ENCODE measurements around the gene SMOC1.

Gene SMOC1

GRCh38 chr14:70013271-70013873, 134.2 kb downstream of the SMOC1 start:
- Histone ChIP-seq H3K36me3 (ENCODE audit: control insufficient read depth in 5 of 5, insufficient read depth in 5 of 5, low read length in 5 of 5) (no peaks in the 10 kb centered on the region), H3K4me3 (ENCODE audit: low read depth in 1 of 5, low read length in 5 of 5) (no peak overlapping the region), H3K27me3 (ENCODE audit: control insufficient read depth in 5 of 5, insufficient read depth in 4 of 5, low read length in 5 of 5) (peaks cover 0 to 6% (median 0%) of the 10 kb centered on the region in 5 donors), H3K9me3 (ENCODE audit: control insufficient read depth in 5 of 5, low read length in 5 of 5) (no peaks in the 10 kb centered on the region), H3K27ac (ENCODE audit: low read depth, low read length) (no peak overlapping the region), H3K4me1 (ENCODE audit: control insufficient read depth in 5 of 5, insufficient read depth in 5 of 5, low read length in 5 of 5) (peaks cover 0 to 5% (median under 1%) of the 10 kb centered on the region in 5 donors), H3K9ac (ENCODE audit: low read length in 5 of 5) (no peak overlapping the region)

- H3K27ac ChIP-seq (ENCODE audit: low read depth, low read length) = no peak overlapping the region
- no peaks in the 10 kb centered on the region for H3K36me3 ChIP-seq (ENCODE audit: control insufficient read depth in 5 of 5, insufficient read depth in 5 of 5, low read length in 5 of 5)
- no peak overlapping the region for H3K4me3 ChIP-seq (ENCODE audit: low read depth in 1 of 5, low read length in 5 of 5)
- H3K9me3 ChIP-seq (ENCODE audit: control insufficient read depth in 5 of 5, low read length in 5 of 5) = no peaks in the 10 kb centered on the region
- peaks cover 0 to 6% (median 0%) of the 10 kb centered on the region in 5 donors for H3K27me3 ChIP-seq (ENCODE audit: control insufficient read depth in 5 of 5, insufficient read depth in 4 of 5, low read length in 5 of 5)
- no peak overlapping the region for H3K9ac ChIP-seq (ENCODE audit: low read length in 5 of 5)
- peaks cover 0 to 16% (median 12%) of the 10 kb centered on the region in 5 donors for H3K4me1 ChIP-seq (ENCODE audit: control insufficient read depth in 5 of 5, insufficient read depth in 5 of 5, low read length in 5 of 5)
These were observed 135.3 kb downstream of the SMOC1 start for GRCh38 chr14:70014406-70015095.

- H3K36me3 ChIP-seq (ENCODE audit: control insufficient read depth in 5 of 5, insufficient read depth in 5 of 5, low read length in 5 of 5) = no peaks in the 10 kb centered on the region
- H3K9ac ChIP-seq (ENCODE audit: low read length in 5 of 5) = no peak overlapping the region
- no peaks in the 10 kb centered on the region for H3K9me3 ChIP-seq (ENCODE audit: control insufficient read depth in 5 of 5, low read length in 5 of 5)
- no peak overlapping the region for H3K4me3 ChIP-seq (ENCODE audit: low read depth in 1 of 5, low read length in 5 of 5)
- H3K27me3 ChIP-seq (ENCODE audit: control insufficient read depth in 5 of 5, insufficient read depth in 4 of 5, low read length in 5 of 5) = peaks cover 0 to 6% (median 0%) of the 10 kb centered on the region in 5 donors
- no peak overlapping the region for H3K27ac ChIP-seq (ENCODE audit: low read depth, low read length)
- peaks cover 4 to 34% (median 28%) of the 10 kb centered on the region in 5 donors for H3K4me1 ChIP-seq (ENCODE audit: control insufficient read depth in 5 of 5, insufficient read depth in 5 of 5, low read length in 5 of 5)
These were observed 139.0 kb downstream of the SMOC1 start for GRCh38 chr14:70018230-70018629.

GRCh38 chr14:70018713-70019211, 139.5 kb downstream of the SMOC1 start:
- Histone ChIP-seq H3K36me3 (ENCODE audit: control insufficient read depth in 5 of 5, insufficient read depth in 5 of 5, low read length in 5 of 5) (no peaks in the 10 kb centered on the region), H3K27me3 (ENCODE audit: control insufficient read depth in 5 of 5, insufficient read depth in 4 of 5, low read length in 5 of 5) (peaks cover 0 to 5% (median 0%) of the 10 kb centered on the region in 5 donors), H3K4me3 (ENCODE audit: low read depth in 1 of 5, low read length in 5 of 5) (peak overlapping the region; percentile 56 to 71 (median 62)), H3K9ac (ENCODE audit: low read length in 5 of 5) (peak overlapping the region in 3 of 5 donors; percentile 7 to 58 (median 57)), H3K27ac (ENCODE audit: low read depth, low read length) (no peak overlapping the region), H3K4me1 (ENCODE audit: control insufficient read depth in 5 of 5, insufficient read depth in 5 of 5, low read length in 5 of 5) (peaks cover 4 to 34% (median 28%) of the 10 kb centered on the region in 5 donors), H3K9me3 (ENCODE audit: control insufficient read depth in 5 of 5, low read length in 5 of 5) (no peaks in the 10 kb centered on the region)

GRCh38 chr14:70019695-70020094, 140.5 kb downstream of the SMOC1 start:
- peaks cover 4 to 34% (median 28%) of the 10 kb centered on the region in 5 donors for H3K4me1 ChIP-seq (ENCODE audit: control insufficient read depth in 5 of 5, insufficient read depth in 5 of 5, low read length in 5 of 5)
- no peak overlapping the region for H3K27ac ChIP-seq (ENCODE audit: low read depth, low read length)
- no peak overlapping the region for H3K4me3 ChIP-seq (ENCODE audit: low read depth in 1 of 5, low read length in 5 of 5)

GRCh38 chr14:70020352-70021170, 141.3 kb downstream of the SMOC1 start:
- peaks cover 4 to 34% (median 28%) of the 10 kb centered on the region in 5 donors for H3K4me1 ChIP-seq (ENCODE audit: control insufficient read depth in 5 of 5, insufficient read depth in 5 of 5, low read length in 5 of 5)
- H3K27ac ChIP-seq (ENCODE audit: low read depth, low read length) = no peak overlapping the region
- H3K36me3 ChIP-seq (ENCODE audit: control insufficient read depth in 5 of 5, insufficient read depth in 5 of 5, low read length in 5 of 5) = no peaks in the 10 kb centered on the region
- H3K9ac ChIP-seq (ENCODE audit: low read length in 5 of 5) = no peak overlapping the region
- no peaks in the 10 kb centered on the region for H3K9me3 ChIP-seq (ENCODE audit: control insufficient read depth in 5 of 5, low read length in 5 of 5)
- H3K4me3 ChIP-seq (ENCODE audit: low read depth in 1 of 5, low read length in 5 of 5) = no peak overlapping the region
- no peaks in the 10 kb centered on the region for H3K27me3 ChIP-seq (ENCODE audit: control insufficient read depth in 5 of 5, insufficient read depth in 4 of 5, low read length in 5 of 5)

More at GRCh38 chr14:70019695-70020094, 140.5 kb downstream of the SMOC1 start:
- no peaks in the 10 kb centered on the region for H3K27me3 ChIP-seq (ENCODE audit: control insufficient read depth in 5 of 5, insufficient read depth in 4 of 5, low read length in 5 of 5)
- H3K36me3 ChIP-seq (ENCODE audit: control insufficient read depth in 5 of 5, insufficient read depth in 5 of 5, low read length in 5 of 5) = no peaks in the 10 kb centered on the region
- H3K9me3 ChIP-seq (ENCODE audit: control insufficient read depth in 5 of 5, low read length in 5 of 5) = no peaks in the 10 kb centered on the region
- H3K9ac ChIP-seq (ENCODE audit: low read length in 5 of 5) = no peak overlapping the region

GRCh38 chr14:70021548-70022220, 142.5 kb downstream of the SMOC1 start:
- H3K9me3 ChIP-seq (ENCODE audit: control insufficient read depth in 5 of 5, low read length in 5 of 5) = no peaks in the 10 kb centered on the region
- H3K4me3 ChIP-seq (ENCODE audit: low read depth in 1 of 5, low read length in 5 of 5) = no peak overlapping the region
- no peaks in the 10 kb centered on the region for H3K36me3 ChIP-seq (ENCODE audit: control insufficient read depth in 5 of 5, insufficient read depth in 5 of 5, low read length in 5 of 5)
- peaks cover 4 to 34% (median 28%) of the 10 kb centered on the region in 5 donors for H3K4me1 ChIP-seq (ENCODE audit: control insufficient read depth in 5 of 5, insufficient read depth in 5 of 5, low read length in 5 of 5)
- no peaks in the 10 kb centered on the region for H3K27me3 ChIP-seq (ENCODE audit: control insufficient read depth in 5 of 5, insufficient read depth in 4 of 5, low read length in 5 of 5)
- peak overlapping the region in 1 of 5 donors; percentile 5 for H3K9ac ChIP-seq (ENCODE audit: low read length in 5 of 5)
- no peak overlapping the region for H3K27ac ChIP-seq (ENCODE audit: low read depth, low read length)

- Histone ChIP-seq H3K27me3 (ENCODE audit: control insufficient read depth in 5 of 5, insufficient read depth in 4 of 5, low read length in 5 of 5) (no peaks in the 10 kb centered on the region), H3K9ac (ENCODE audit: low read length in 5 of 5) (no peak overlapping the region), H3K4me1 (ENCODE audit: control insufficient read depth in 5 of 5, insufficient read depth in 5 of 5, low read length in 5 of 5) (peaks cover 4 to 33% (median 28%) of the 10 kb centered on the region in 5 donors), H3K9me3 (ENCODE audit: control insufficient read depth in 5 of 5, low read length in 5 of 5) (no peaks in the 10 kb centered on the region), H3K36me3 (ENCODE audit: control insufficient read depth in 5 of 5, insufficient read depth in 5 of 5, low read length in 5 of 5) (no peaks in the 10 kb centered on the region), H3K4me3 (ENCODE audit: low read depth in 1 of 5, low read length in 5 of 5) (no peak overlapping the region), H3K27ac (ENCODE audit: low read depth, low read length) (no peak overlapping the region)
These were observed 143.7 kb downstream of the SMOC1 start for GRCh38 chr14:70022771-70023445.

- no peak overlapping the region for H3K4me3 ChIP-seq (ENCODE audit: low read depth in 1 of 5, low read length in 5 of 5)
- H3K27me3 ChIP-seq (ENCODE audit: control insufficient read depth in 5 of 5, insufficient read depth in 4 of 5, low read length in 5 of 5) = peaks cover 0 to 5% (median 2%) of the 10 kb centered on the region in 5 donors
- H3K9ac ChIP-seq (ENCODE audit: low read length in 5 of 5) = no peak overlapping the region
- H3K36me3 ChIP-seq (ENCODE audit: control insufficient read depth in 5 of 5, insufficient read depth in 5 of 5, low read length in 5 of 5) = no peaks in the 10 kb centered on the region
- H3K27ac ChIP-seq (ENCODE audit: low read depth, low read length) = no peak overlapping the region
- H3K4me1 ChIP-seq (ENCODE audit: control insufficient read depth in 5 of 5, insufficient read depth in 5 of 5, low read length in 5 of 5) = peaks cover 4 to 24% (median 22%) of the 10 kb centered on the region in 5 donors
- H3K9me3 ChIP-seq (ENCODE audit: control insufficient read depth in 5 of 5, low read length in 5 of 5) = no peaks in the 10 kb centered on the region
These were observed 144.7 kb downstream of the SMOC1 start for GRCh38 chr14:70023871-70024270.
